ENCODE measurements around the gene RGS9. TPM values are rescaled to one million over a fixed set of nuclear protein-coding genes. Genes with fewer than 3 reads are reported as not detected.

RGS9 gene
- total RNA-seq, 1 donor from 2014 or later: 2.8 TPM

- no peaks in the 10 kb centered on the region for H3K9me3 Mint-ChIP-seq
- peaks cover 12% of the 10 kb centered on the region for H3K4me1 Mint-ChIP-seq
- no peak overlapping the region for H3K4me3 Mint-ChIP-seq
- H3K36me3 Mint-ChIP-seq (ENCODE audit: low read depth): no peaks in the 10 kb centered on the region
- no peak for TF ChIP-seq CTCF (conservative IDR thresholded peaks at IDR 0.05)
- peaks cover 11% of the 10 kb centered on the region for H3K27me3 Mint-ChIP-seq (ENCODE audit: low read depth)
- no peak for DNase-seq (ENCODE audit: low read depth, low spot score)
- H3K27ac Mint-ChIP-seq (ENCODE audit: unreplicated experiment): no peak overlapping the region
These were observed 35.8 kb upstream of the RGS9 start for GRCh38 chr17:65101371-65101770.

GRCh38 chr17:65102235-65102634 lies 34.9 kb upstream of the RGS9 start:
- Mint-ChIP-seq H3K4me3 (no peak overlapping the region), H3K27ac (ENCODE audit: unreplicated experiment) (no peak overlapping the region), H3K36me3 (ENCODE audit: low read depth) (no peaks in the 10 kb centered on the region), H3K9me3 (no peaks in the 10 kb centered on the region), H3K27me3 (ENCODE audit: low read depth) (peaks cover 8% of the 10 kb centered on the region), H3K4me1 (peaks cover 19% of the 10 kb centered on the region)
- DNase-seq (ENCODE audit: low read depth, low spot score): no peak
- TF ChIP-seq CTCF (conservative IDR thresholded peaks at IDR 0.05): no peak

GRCh38 chr17:65102788-65103187 lies 34.4 kb upstream of the RGS9 start:
- peak overlapping the region; percentile 14 for H3K4me3 Mint-ChIP-seq
- peaks cover 6% of the 10 kb centered on the region for H3K27me3 Mint-ChIP-seq (ENCODE audit: low read depth)
- H3K4me1 Mint-ChIP-seq: peaks cover 19% of the 10 kb centered on the region
- DNase-seq (ENCODE audit: low read depth, low spot score): no peak
- no peaks in the 10 kb centered on the region for H3K36me3 Mint-ChIP-seq (ENCODE audit: low read depth)
- TF ChIP-seq CTCF (conservative IDR thresholded peaks at IDR 0.05): no peak
- H3K27ac Mint-ChIP-seq (ENCODE audit: unreplicated experiment): peak overlapping the region; percentile 40
- no peaks in the 10 kb centered on the region for H3K9me3 Mint-ChIP-seq

- H3K4me3 Mint-ChIP-seq: no peak overlapping the region
- H3K27ac Mint-ChIP-seq (ENCODE audit: unreplicated experiment): no peak overlapping the region
- TF ChIP-seq CTCF (conservative IDR thresholded peaks at IDR 0.05): no peak
- peaks cover 6% of the 10 kb centered on the region for H3K27me3 Mint-ChIP-seq (ENCODE audit: low read depth)
- H3K36me3 Mint-ChIP-seq (ENCODE audit: low read depth): no peaks in the 10 kb centered on the region
- no peaks in the 10 kb centered on the region for H3K9me3 Mint-ChIP-seq
- peaks cover 19% of the 10 kb centered on the region for H3K4me1 Mint-ChIP-seq
- no peak for DNase-seq (ENCODE audit: low read depth, low spot score)
These were observed 33.7 kb upstream of the RGS9 start for GRCh38 chr17:65103431-65103830.

GRCh38 chr17:65103896-65104295 lies 33.3 kb upstream of the RGS9 start:
- peaks cover 6% of the 10 kb centered on the region for H3K27me3 Mint-ChIP-seq (ENCODE audit: low read depth)
- no peak for TF ChIP-seq CTCF (conservative IDR thresholded peaks at IDR 0.05)
- DNase-seq (ENCODE audit: low read depth, low spot score): no peak
- no peaks in the 10 kb centered on the region for H3K9me3 Mint-ChIP-seq
- H3K27ac Mint-ChIP-seq (ENCODE audit: unreplicated experiment): no peak overlapping the region
- H3K4me1 Mint-ChIP-seq: peaks cover 19% of the 10 kb centered on the region
- no peaks in the 10 kb centered on the region for H3K36me3 Mint-ChIP-seq (ENCODE audit: low read depth)
- H3K4me3 Mint-ChIP-seq: no peak overlapping the region

- Mint-ChIP-seq H3K4me1 (peaks cover 19% of the 10 kb centered on the region), H3K4me3 (no peak overlapping the region), H3K36me3 (ENCODE audit: low read depth) (no peaks in the 10 kb centered on the region), H3K9me3 (no peaks in the 10 kb centered on the region), H3K27ac (ENCODE audit: unreplicated experiment) (peak overlapping the region; percentile 76), H3K27me3 (ENCODE audit: low read depth) (peaks cover 6% of the 10 kb centered on the region)
- TF ChIP-seq CTCF (conservative IDR thresholded peaks at IDR 0.05): no peak
- no peak for DNase-seq (ENCODE audit: low read depth, low spot score)
These were observed 32.6 kb upstream of the RGS9 start for GRCh38 chr17:65104541-65104940.

Measured in neural crest cell (in vitro differentiated cells).